Neural cell (in vitro differentiated cells): ENCODE data around the gene GGT5. TPM values are rescaled to one million over a fixed set of nuclear protein-coding genes. Genes with fewer than 3 reads are reported as not detected.
"Not testable (repeated sequence)": the region's sequence is repeated elsewhere in the genome, so short reads cannot be mapped to it uniquely, and the experiment has no call there.

Source experiments
- H2AFZ ChIP-seq: fragments of 200-600, 300-800 bp; sonication (generic), shearing (Covaris generic); 2 replicates; pipeline ENCODE4 v1.6.0; 2014; ENCODE audit warnings: low read depth, mild to moderate bottlenecking, antibody characterized with exemption, low read length, moderate library complexity
- H3F3A ChIP-seq: fragments of 200-600 bp; shearing (Covaris generic); 2 replicates; pipeline ENCODE4 v1.6.1; 2016; ENCODE audit warnings: mild to moderate bottlenecking, moderate library complexity, mixed read lengths, antibody characterized with exemption, low read length; ENCODE audit not compliant: insufficient read depth, poor library complexity, severe bottlenecking
- H3K27ac ChIP-seq: fragments of 200-600, 300-800 bp; sonication (generic), shearing (Covaris generic); 2 replicates; pipeline ENCODE4 v1.5.1; 2014; ENCODE audit warnings: mild to moderate bottlenecking, low read length, moderate library complexity
- H3K27me3 ChIP-seq: fragments of 300-800, 200-600 bp; sonication (generic), shearing (Covaris generic); 2 replicates; pipeline ENCODE4 v1.6.0; 2014; ENCODE audit warnings: mild to moderate bottlenecking, low read depth, low read length, moderate library complexity; ENCODE audit not compliant: insufficient read depth
- H3K36me3 ChIP-seq: fragments of 300-800, 200-600 bp; sonication (generic), shearing (Covaris generic); 2 replicates; pipeline ENCODE4 v1.5.1; 2014; ENCODE audit warnings: mild to moderate bottlenecking, antibody characterized with exemption, low read length, moderate library complexity; ENCODE audit not compliant: insufficient read depth
- H3K4me2 ChIP-seq: fragments of 300-800, 200-600 bp; sonication (generic), shearing (Covaris generic); 2 replicates; pipeline ENCODE4 v1.6.0; 2014; ENCODE audit warnings: mild to moderate bottlenecking, low read length
- H3K4me3 ChIP-seq: fragments of 300-800, 200-600 bp; sonication (generic), shearing (Covaris generic); 2 replicates; pipeline ENCODE4 v1.5.1; 2014; ENCODE audit warnings: mild to moderate bottlenecking, low read length, moderate library complexity
- H3K79me2 ChIP-seq: fragments of 200-600 bp; shearing (Covaris generic); replicated peaks from 2 replicates; pipeline ENCODE4 v1.6.0; 2014; ENCODE audit warnings: mild to moderate bottlenecking, low read length, moderate library complexity; ENCODE audit not compliant: insufficient read depth
- H3K9ac ChIP-seq: fragments of 300-800, 200-600 bp; sonication (generic), shearing (Covaris generic); 2 replicates; pipeline ENCODE4 v1.6.1; 2016; ENCODE audit warnings: mild to moderate bottlenecking, low read length, mixed read lengths
- H3K9me2 ChIP-seq: fragments of 200-600 bp; shearing (Covaris generic); 2 replicates; pipeline ENCODE4 v1.6.1; 2016; ENCODE audit warnings: mild to moderate bottlenecking, low read length, mixed read lengths; ENCODE audit not compliant: insufficient read depth
- H3K9me3 ChIP-seq: fragments of 200-600, 300-800 bp; sonication (generic), shearing (Covaris generic); 2 replicates; pipeline ENCODE4 v1.6.1; 2016; ENCODE audit warnings: mild to moderate bottlenecking, mixed run types, low read length, moderate library complexity, mixed read lengths
- H4K20me1 ChIP-seq: fragments of 200-600 bp; shearing (Covaris generic); 2 replicates; pipeline ENCODE4 v1.6.1; 2016; ENCODE audit warnings: mild to moderate bottlenecking, mixed run types; ENCODE audit not compliant: insufficient read depth
- CTCF ChIP-seq: fragments of 450-650 bp; IDR thresholded peaks from 2 replicates; pipeline ENCODE4 v1.5.1; 2014; ENCODE audit warnings: antibody characterized with exemption, mild to moderate bottlenecking, moderate library complexity; ENCODE audit not compliant: poor library complexity, severe bottlenecking
- EP300 ChIP-seq: fragments of 450-650 bp; conservative IDR thresholded peaks from 2 replicates; pipeline ENCODE4 v1.6.1; 2014; ENCODE audit warnings: antibody characterized with exemption, mild to moderate bottlenecking, moderate library complexity; ENCODE audit not compliant: poor library complexity, severe bottlenecking
- EZH2 ChIP-seq: fragments of 200-600, 300-800 bp; shearing (Covaris generic), sonication (generic); IDR thresholded peaks from 2 replicates; pipeline ENCODE4 v1.6.1; 2014; ENCODE audit warnings: antibody characterized with exemption, low read length, borderline replicate concordance, mild to moderate bottlenecking; ENCODE audit not compliant: insufficient read depth, poor library complexity, severe bottlenecking
- MXI1 ChIP-seq: fragments of 450-650 bp; conservative IDR thresholded peaks from 2 replicates; pipeline ENCODE4 v1.6.1; 2014; ENCODE audit warnings: antibody characterized with exemption, mild to moderate bottlenecking; ENCODE audit not compliant: poor library complexity, severe bottlenecking
- POLR2AphosphoS5 ChIP-seq: IDR thresholded peaks from 2 replicates; pipeline ENCODE4 v1.6.1; 2012
- RAD21 ChIP-seq: fragments of 450-650 bp; conservative IDR thresholded peaks from 2 replicates; pipeline ENCODE4 v1.6.1; 2014; ENCODE audit warnings: antibody characterized with exemption, mild to moderate bottlenecking, moderate library complexity
- REST ChIP-seq: IDR thresholded peaks from 2 replicates; pipeline ENCODE4 v1.6.1; 2012; ENCODE audit warnings: borderline replicate concordance
- SMC3 ChIP-seq: fragments of 450-650 bp; conservative IDR thresholded peaks from 2 replicates; pipeline ENCODE4 v1.6.1; 2014; ENCODE audit warnings: antibody characterized with exemption, mild to moderate bottlenecking, moderate library complexity; ENCODE audit not compliant: poor library complexity
- TAF1 ChIP-seq: IDR thresholded peaks from 2 replicates; pipeline ENCODE4 v1.6.1; 2012; ENCODE audit warnings: low read depth
- polyA plus RNA-seq: library from polyadenylated mRNA; depleted of rRNA; stranded (reverse); fragments of >200 nt; gene quantifications from 2 replicates; pipeline ENCODE4 v1.2.3, GENCODE V29; 2014

The GGT5 gene
- polyA plus RNA-seq, 1 donor from 2014 or later = 0.12 TPM

DNA sequence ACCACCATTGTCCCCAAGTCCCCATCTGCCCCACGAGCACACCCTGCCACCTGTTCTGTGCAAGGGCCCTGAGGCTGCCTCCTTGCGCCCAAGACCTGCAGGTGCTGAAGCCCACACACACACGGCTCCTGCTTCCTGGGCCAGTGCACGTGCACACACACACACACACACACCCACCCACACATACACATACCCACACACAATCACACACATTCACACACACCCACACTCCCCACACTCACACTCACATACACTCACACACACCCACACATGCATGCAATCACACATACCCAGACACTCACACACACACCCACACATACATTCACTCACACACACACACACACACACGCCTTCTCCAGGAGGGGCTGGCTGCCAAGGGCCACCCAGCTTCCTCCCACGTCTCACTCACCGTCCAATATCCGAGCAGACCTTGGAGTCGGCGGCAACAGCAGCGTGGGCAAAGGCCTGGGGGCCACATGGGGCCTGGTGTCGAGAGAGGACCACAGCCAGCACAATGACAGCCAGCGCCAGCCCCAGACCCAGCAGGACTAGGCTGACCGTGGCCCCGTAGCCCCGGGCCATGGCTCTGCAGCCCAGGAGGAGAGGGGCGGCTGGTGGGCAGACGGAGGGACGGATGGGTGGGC lies 616 bp downstream of the GGT5 start:
- Histone ChIP-seq H3K9ac (no peak overlapping the region), H3K9me3 (no peaks in the 10 kb centered on the region), H3K4me2 (no peak overlapping the region), H2AFZ (no peak overlapping the region), H3K4me3 (no peak overlapping the region), H3K36me3 (no peaks in the 10 kb centered on the region), H3F3A (no peaks in the 10 kb centered on the region), H3K27me3 (no peaks in the 10 kb centered on the region), H3K79me2 (no peaks in the 10 kb centered on the region), H3K9me2 (no peaks in the 10 kb centered on the region), H3K27ac (no peak overlapping the region), H4K20me1 (no peaks in the 10 kb centered on the region)
- TF ChIP-seq TAF1 (no peak), CTCF (no peak), REST (no peak), SMC3 (no peak), POLR2AphosphoS5 (no peak), EZH2 (no peak), MXI1 (no peak), EP300 (no peak), RAD21 (no peak)

DNA sequence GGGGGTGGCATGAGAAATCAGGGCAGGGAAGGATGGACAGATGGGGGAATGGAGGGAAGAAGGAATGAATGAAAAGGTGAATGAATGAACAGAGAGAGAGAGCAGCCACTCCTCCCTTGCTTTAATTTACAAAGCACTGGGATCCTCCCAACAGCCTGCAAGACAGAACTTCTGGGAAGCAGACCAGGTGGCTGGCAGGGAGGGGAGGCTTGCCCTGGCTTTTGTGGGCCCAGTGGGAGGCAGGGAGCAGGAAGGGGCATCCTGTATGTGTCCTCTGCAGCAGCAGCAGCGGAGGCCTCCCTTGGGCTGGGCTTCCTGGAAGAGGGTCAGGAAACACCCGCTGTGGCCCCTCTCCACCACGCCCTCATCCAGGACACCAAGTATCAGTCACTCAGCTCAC lies 1.5 kb downstream of the GGT5 start:
- H2AFZ ChIP-seq, H3K27me3 ChIP-seq, H4K20me1 ChIP-seq, H3K4me2 ChIP-seq, H3K79me2 ChIP-seq, H3K9me2 ChIP-seq, H3K27ac ChIP-seq, H3K9me3 ChIP-seq, H3F3A ChIP-seq, H3K9ac ChIP-seq, H3K36me3 ChIP-seq, H3K4me3 ChIP-seq: not testable (repeated sequence)

- H3K9ac ChIP-seq, H3K4me2 ChIP-seq, H3K27me3 ChIP-seq, H2AFZ ChIP-seq, H3K4me3 ChIP-seq, H3K36me3 ChIP-seq, H4K20me1 ChIP-seq, H3K79me2 ChIP-seq, H3K9me2 ChIP-seq, H3K27ac ChIP-seq, H3F3A ChIP-seq, H3K9me3 ChIP-seq: not testable (repeated sequence)
These were observed 3.7 kb downstream of the GGT5 start for GRCh38 chr22:24240985-24241692.
